A204.1 (cell line): ENCODE results near the gene KCNJ14.
"Not testable (repeated sequence)": the region's sequence is repeated elsewhere in the genome, so short reads cannot be mapped to it uniquely, and the experiment has no call there.

Experiments used
- FAIRE-seq: peaks from 2 replicates; lab custom pipeline; 2012; peaks lifted over from hg19 to GRCh38; lab: Jason Lieb, UNC

KCNJ14 gene

GRCh38 chr19:48488478-48488877, 33.1 kb downstream of the KCNJ14 start:
- FAIRE-seq = not testable (repeated sequence)

- FAIRE-seq = no peak
Measured at GRCh38 chr19:48489608-48490216, 34.3 kb downstream of the KCNJ14 start.

GRCh38 chr19:48490981-48491792, 35.8 kb downstream of the KCNJ14 start:
- no peak for FAIRE-seq

- no peak for FAIRE-seq
Measured at GRCh38 chr19:48491793-48492123, 36.4 kb downstream of the KCNJ14 start.

- no peak for FAIRE-seq
Measured at GRCh38 chr19:48492925-48493717, 37.7 kb downstream of the KCNJ14 start.

- no peak for FAIRE-seq
Measured at GRCh38 chr19:48493718-48494401, 38.5 kb downstream of the KCNJ14 start.

- FAIRE-seq = no peak
Measured at GRCh38 chr19:48495396-48495795, 40.0 kb downstream of the KCNJ14 start.

GRCh38 chr19:48496959-48497727, 41.8 kb downstream of the KCNJ14 start:
- no peak for FAIRE-seq

GRCh38 chr19:48497728-48498594, 42.6 kb downstream of the KCNJ14 start:
- no peak for FAIRE-seq

GRCh38 chr19:48498595-48499311, 43.4 kb downstream of the KCNJ14 start:
- FAIRE-seq = no peak

GRCh38 chr19:48499316-48500090, 44.1 kb downstream of the KCNJ14 start:
- FAIRE-seq = no peak

- no peak for FAIRE-seq
Measured at GRCh38 chr19:48500830-48501493, 45.6 kb downstream of the KCNJ14 start.

GRCh38 chr19:48501494-48502349, 46.3 kb downstream of the KCNJ14 start:
- no peak for FAIRE-seq

- FAIRE-seq = no peak
Measured at GRCh38 chr19:48502350-48503018, 47.1 kb downstream of the KCNJ14 start.

- no peak for FAIRE-seq
Measured at GRCh38 chr19:48506138-48506733, 50.9 kb downstream of the KCNJ14 start.

GRCh38 chr19:48507911-48508439, 52.6 kb downstream of the KCNJ14 start:
- no peak for FAIRE-seq
